Central memory CD8-positive, alpha-beta T cell (primary cell): ENCODE data around the gene SOX4.
"Not testable (repeated sequence)": the region's sequence is repeated elsewhere in the genome, so short reads cannot be mapped to it uniquely, and the experiment has no call there.

ENCODE experiments used
- ATAC-seq: fragments of 150-1000 bp; cut with Tn5 transposase; replicated peaks from 2 replicates; pipeline ENCODE4 v1.10.0; 2022; ENCODE audit warnings: mild to moderate bottlenecking, moderate FRiP score, moderate number of reproducible peaks; ENCODE audit not compliant: poor library complexity, severe bottlenecking; ENCODE audit errors: extremely low read depth
- DNase-seq, 2 donors: peaks; one replicate each; pipeline ENCODE4 v3.0.0; 2021; ENCODE audit warnings: low spot score in 2 of 2
- H3K27ac Mint-ChIP-seq: one replicate; pipeline ENCODE4 v1.8.0; 2022; ENCODE audit warnings: low read depth, mild to moderate bottlenecking, moderate library complexity, mixed read lengths
- H3K27me3 Mint-ChIP-seq: one replicate; pipeline ENCODE4 v1.8.0; 2022; ENCODE audit warnings: mixed read lengths
- H3K36me3 Mint-ChIP-seq: one replicate; pipeline ENCODE4 v1.8.0; 2022; ENCODE audit warnings: mild to moderate bottlenecking, moderate library complexity, mixed read lengths; ENCODE audit not compliant: insufficient read depth
- H3K4me1 Mint-ChIP-seq: one replicate; pipeline ENCODE4 v1.8.0; 2022; ENCODE audit warnings: mixed read lengths
- H3K4me3 Mint-ChIP-seq: one replicate; pipeline ENCODE4 v1.8.0; 2022; ENCODE audit warnings: mild to moderate bottlenecking, moderate library complexity, mixed read lengths
- H3K9me3 Mint-ChIP-seq: one replicate; pipeline ENCODE4 v1.8.0; 2022; ENCODE audit warnings: mixed read lengths

Gene SOX4

DNA sequence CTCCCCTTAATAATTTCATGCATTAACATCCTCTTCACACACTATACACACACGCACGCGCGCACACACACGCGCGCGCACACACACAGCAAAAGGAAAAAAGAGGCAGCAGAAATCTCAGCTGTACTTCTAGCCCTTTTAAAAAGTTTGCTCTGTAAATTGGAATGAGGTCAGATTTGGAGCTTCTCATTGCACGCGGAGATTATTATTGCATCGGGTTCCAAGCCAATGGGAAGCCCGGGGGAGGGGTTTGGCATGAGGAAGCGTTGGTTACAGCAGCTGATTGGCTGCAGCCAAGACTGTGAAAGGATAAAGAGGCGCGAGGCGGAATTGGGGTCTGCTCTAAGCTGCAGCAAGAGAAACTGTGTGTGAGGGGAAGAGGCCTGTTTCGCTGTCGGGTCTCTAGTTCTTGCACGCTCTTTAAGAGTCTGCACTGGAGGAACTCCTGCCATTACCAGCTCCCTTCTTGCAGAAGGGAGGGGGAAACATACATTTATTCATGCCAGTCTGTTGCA, at the start of gene SOX4:
Gene SOX4, plus strand, starts transcription at position 340 of the 515 bp plus-strand sequence. CDS start 784 bp downstream, outside the sequence.
- Mint-ChIP-seq H3K36me3 (peaks cover 13% of the 10 kb centered on the region), H3K4me3 (no peak within 1 kb of the TSS), H3K9me3 (no peaks in the 10 kb centered on the region), H3K4me1 (peaks cover 26% of the 10 kb centered on the region), H3K27me3 (peaks cover 38% of the 10 kb centered on the region), H3K27ac (no peak within 1 kb of the TSS)
- ATAC-seq (peak; percentile 44), DNase-seq (peak; percentile 34 to 43)

DNA sequence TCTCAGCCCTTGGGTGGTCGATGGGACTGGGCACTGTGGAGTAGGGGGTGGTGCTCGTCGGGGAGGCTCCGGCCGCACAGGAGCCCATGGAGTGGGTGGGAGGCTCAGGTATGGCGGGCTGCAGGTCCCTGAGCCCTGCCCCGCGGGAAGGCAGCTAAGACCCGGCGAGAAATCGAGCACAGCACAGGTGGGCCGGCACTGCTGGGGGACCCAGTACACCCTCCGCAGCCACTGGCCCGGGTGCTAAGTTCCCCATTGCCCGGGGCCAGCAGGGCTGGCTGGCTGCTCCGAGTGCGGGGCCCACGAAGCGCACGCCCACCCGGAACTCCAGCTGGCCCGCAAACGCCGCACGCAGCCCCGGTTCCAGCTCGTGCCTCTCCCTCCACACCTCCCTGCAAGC, 41.3 kb upstream of the SOX4 start:
- not testable (repeated sequence) for H3K27ac Mint-ChIP-seq, H3K27me3 Mint-ChIP-seq, H3K4me3 Mint-ChIP-seq, H3K9me3 Mint-ChIP-seq, DNase-seq, ATAC-seq, H3K4me1 Mint-ChIP-seq, H3K36me3 Mint-ChIP-seq

DNA sequence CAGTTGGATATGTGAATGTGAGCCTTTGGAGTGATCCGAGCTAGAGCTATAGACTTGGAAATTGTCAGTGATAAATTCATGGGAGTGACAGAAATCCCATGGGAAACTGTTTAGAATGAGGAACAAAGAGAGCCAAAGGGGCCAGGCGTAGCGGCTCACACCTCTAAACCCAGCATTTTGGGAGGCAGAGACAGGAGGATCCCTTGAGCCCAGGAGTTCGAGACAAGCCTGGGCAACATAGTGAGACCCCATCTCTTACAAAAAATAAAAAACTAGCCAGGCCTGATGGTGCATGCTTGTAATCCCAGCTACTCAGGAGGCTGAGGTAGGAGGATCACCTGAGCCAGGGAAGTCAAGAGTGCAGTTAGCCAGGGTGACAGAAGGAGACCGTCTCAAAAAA, 39.3 kb upstream of the SOX4 start:
- peaks cover under 1% of the 10 kb centered on the region for H3K9me3 Mint-ChIP-seq
- no peaks in the 10 kb centered on the region for H3K27me3 Mint-ChIP-seq
- no peak for ATAC-seq
- H3K27ac Mint-ChIP-seq, result no peak overlapping the region
- H3K4me3 Mint-ChIP-seq, result no peak overlapping the region
- no peak for DNase-seq
- no peaks in the 10 kb centered on the region for H3K36me3 Mint-ChIP-seq
- H3K4me1 Mint-ChIP-seq, result no peaks in the 10 kb centered on the region

DNA sequence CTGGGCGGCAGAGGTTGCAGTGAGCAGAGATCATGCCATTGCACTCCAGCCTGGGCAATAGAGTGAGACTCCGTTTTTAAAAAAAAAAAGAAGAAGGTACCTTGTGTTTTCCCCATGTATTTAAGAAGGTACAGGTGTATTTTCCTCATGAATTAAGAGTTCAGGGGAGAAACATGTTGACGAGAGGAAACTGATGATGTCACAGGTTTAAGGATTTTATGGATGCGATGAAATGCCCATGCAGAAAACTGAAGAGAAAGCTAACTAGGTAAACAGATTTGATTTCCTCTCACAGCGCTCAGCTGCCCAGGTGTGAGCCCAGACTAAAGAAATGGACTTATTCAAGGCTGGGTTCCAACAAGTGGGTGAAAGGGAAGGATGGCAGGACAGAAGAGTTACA, 38.4 kb upstream of the SOX4 start:
- no peak for ATAC-seq
- H3K4me1 Mint-ChIP-seq, result no peaks in the 10 kb centered on the region
- no peaks in the 10 kb centered on the region for H3K36me3 Mint-ChIP-seq
- no peaks in the 10 kb centered on the region for H3K27me3 Mint-ChIP-seq
- no peaks in the 10 kb centered on the region for H3K9me3 Mint-ChIP-seq
- H3K4me3 Mint-ChIP-seq, result no peak overlapping the region
- H3K27ac Mint-ChIP-seq, result no peak overlapping the region
- no peak for DNase-seq

DNA sequence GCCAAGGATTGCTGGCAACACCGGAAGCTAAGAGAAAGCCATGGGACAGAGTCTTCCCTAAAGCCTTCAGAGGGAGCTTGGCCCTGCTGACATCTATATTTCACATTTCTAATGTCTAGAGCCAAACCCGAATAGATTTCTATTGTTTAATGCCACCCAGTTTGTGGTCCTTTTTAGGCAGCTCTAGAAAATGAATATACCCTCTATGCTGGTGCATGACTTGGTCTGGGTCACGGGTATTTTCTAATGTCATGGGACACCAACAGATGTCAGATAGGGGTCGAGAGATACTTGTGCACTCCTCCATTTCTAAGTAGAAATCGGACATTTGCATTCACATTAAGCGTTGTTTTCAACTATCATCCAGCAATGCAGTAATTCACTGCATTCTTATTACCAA, 37.0 kb upstream of the SOX4 start:
- Mint-ChIP-seq H3K27ac (no peak overlapping the region), H3K36me3 (no peaks in the 10 kb centered on the region), H3K4me1 (no peaks in the 10 kb centered on the region), H3K4me3 (no peak overlapping the region), H3K27me3 (no peaks in the 10 kb centered on the region), H3K9me3 (no peaks in the 10 kb centered on the region)
- DNase-seq (no peak), ATAC-seq (no peak)

DNA sequence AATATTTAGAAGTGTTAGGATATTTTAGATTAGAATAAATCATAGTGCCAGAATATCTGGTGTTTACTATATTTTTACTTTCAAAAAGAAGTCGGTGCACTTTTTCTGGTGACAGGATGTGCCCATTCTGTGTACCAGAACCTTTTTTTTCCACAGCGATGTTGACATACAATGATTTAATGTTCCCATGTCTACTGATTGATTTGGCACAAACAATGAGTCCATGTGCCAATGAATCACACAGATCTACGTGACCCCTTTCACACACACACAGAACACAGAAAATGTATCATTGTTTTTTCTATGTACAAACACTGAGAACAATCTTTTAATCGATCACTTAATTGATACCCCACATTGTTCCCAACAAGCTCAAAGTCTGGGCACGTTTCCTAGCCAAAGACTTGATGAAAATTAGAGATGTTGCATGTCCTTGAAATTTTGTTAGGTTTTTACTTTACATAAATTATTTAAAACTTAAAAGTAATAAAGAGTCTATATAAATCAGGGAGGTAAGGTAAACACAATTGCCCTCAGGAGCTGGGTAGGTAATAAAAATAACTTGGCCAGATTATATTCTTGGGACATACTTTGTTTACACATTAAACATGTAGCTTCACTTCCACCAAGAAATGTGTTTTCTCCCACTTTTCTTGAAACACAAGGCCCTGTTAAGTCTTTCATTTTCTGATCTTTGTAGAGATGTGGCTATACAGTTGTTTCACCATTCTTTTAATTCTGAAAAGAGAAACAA, 36.4 kb upstream of the SOX4 start:
- no peaks in the 10 kb centered on the region for H3K9me3 Mint-ChIP-seq
- H3K27me3 Mint-ChIP-seq, result no peaks in the 10 kb centered on the region
- H3K36me3 Mint-ChIP-seq, result no peaks in the 10 kb centered on the region
- ATAC-seq, result no peak
- no peak for DNase-seq
- no peaks in the 10 kb centered on the region for H3K4me1 Mint-ChIP-seq
- H3K4me3 Mint-ChIP-seq, result no peak overlapping the region
- no peak overlapping the region for H3K27ac Mint-ChIP-seq

DNA sequence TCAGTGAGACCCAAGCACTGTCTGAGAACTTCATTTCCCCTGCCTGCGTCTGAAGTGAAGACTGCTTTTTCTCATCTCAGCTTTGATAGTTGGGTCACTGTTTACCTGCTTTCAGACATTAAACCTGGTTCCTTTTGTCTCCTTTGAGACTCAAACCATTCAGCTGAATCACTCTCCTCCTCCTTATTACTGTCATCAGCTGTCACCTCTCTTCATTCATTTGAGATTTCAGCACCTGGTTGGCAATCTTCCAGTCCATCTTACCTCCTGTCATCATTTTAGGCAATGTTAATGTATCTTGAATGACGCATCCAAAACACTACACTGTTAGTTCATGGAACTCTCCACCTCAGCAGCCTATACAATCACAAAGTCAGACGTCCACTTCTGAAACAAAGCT, 34.3 kb upstream of the SOX4 start:
- no peak for ATAC-seq
- no peak for DNase-seq
- no peak overlapping the region for H3K4me3 Mint-ChIP-seq
- H3K36me3 Mint-ChIP-seq, result no peaks in the 10 kb centered on the region
- no peaks in the 10 kb centered on the region for H3K27me3 Mint-ChIP-seq
- H3K9me3 Mint-ChIP-seq, result no peaks in the 10 kb centered on the region
- no peak overlapping the region for H3K27ac Mint-ChIP-seq
- no peaks in the 10 kb centered on the region for H3K4me1 Mint-ChIP-seq

DNA sequence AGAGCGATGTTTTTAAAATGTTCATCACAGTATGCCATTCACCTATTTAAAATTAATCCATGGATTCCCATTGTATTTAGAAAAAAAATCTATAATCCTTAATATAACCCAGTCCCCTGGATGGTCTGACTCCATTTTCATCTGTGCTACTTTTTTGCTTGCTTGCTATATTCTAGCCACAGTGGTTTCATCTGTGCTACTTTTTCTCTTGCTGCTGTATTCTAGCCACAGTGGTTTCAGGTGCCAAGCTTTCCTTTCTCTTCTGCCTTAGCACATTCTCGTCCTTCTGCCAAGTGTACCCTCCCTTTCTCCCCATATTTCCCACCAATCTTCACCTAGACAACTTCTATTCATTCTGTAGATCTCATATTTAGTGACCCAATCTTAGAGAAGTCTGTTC, 33.3 kb upstream of the SOX4 start:
- Mint-ChIP-seq H3K27me3 (no peaks in the 10 kb centered on the region), H3K9me3 (no peaks in the 10 kb centered on the region), H3K27ac (no peak overlapping the region), H3K36me3 (no peaks in the 10 kb centered on the region), H3K4me1 (no peaks in the 10 kb centered on the region), H3K4me3 (no peak overlapping the region)
- no peak for ATAC-seq
- no peak for DNase-seq

DNA sequence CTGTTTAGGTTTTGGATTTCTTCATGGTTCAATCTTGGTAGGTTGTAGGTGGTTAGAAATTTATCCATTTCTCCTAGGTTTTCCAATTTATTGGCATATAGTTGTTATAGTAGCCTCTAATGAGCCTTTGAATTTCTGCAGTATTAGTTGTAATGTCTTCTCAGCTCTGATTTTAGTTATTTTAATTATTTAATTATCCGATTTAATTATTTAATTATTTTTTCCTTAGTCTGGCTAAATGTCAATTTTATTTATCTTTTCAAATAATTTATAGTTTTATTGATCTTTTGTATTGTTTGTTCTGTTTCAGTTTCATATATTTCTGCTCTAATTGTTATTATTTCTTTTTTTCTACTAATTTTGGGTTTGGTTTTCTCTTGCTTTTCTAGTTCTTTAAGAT, 28.1 kb upstream of the SOX4 start:
- ATAC-seq, result no peak
- Mint-ChIP-seq H3K27ac (no peak overlapping the region), H3K4me3 (no peak overlapping the region)

DNA sequence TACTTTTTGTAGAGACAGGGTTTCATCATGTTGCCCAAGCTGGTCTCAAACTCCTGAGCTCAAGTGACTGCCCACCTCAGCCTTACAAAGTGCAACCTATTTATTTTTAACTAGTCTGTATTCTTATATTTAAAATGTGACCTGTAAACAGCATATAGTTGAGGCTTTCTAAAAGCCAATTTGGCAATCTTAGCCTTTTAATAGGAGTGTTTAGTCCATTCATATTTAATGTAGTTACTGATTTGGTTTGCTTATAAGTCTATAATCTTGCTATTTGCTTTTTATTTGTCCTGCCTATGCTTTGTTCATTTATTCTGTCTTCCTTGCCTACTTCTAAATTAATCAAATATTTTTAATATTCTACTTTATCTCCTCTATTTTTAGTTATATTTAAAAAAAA, 15.0 kb upstream of the SOX4 start:
- no peaks in the 10 kb centered on the region for H3K4me1 Mint-ChIP-seq
- ATAC-seq, result no peak
- H3K36me3 Mint-ChIP-seq, result peaks cover 2% of the 10 kb centered on the region
- H3K9me3 Mint-ChIP-seq, result peaks cover 8% of the 10 kb centered on the region
- H3K27me3 Mint-ChIP-seq, result peaks cover 6% of the 10 kb centered on the region
- H3K27ac Mint-ChIP-seq, result no peak overlapping the region
- H3K4me3 Mint-ChIP-seq, result no peak overlapping the region
- DNase-seq, result no peak

More for the DNA sequence above, 28.1 kb upstream of the SOX4 start:
- no peak for DNase-seq
- Mint-ChIP-seq H3K9me3 (no peaks in the 10 kb centered on the region), H3K4me1 (no peaks in the 10 kb centered on the region), H3K27me3 (peaks cover 33% of the 10 kb centered on the region), H3K36me3 (no peaks in the 10 kb centered on the region)

DNA sequence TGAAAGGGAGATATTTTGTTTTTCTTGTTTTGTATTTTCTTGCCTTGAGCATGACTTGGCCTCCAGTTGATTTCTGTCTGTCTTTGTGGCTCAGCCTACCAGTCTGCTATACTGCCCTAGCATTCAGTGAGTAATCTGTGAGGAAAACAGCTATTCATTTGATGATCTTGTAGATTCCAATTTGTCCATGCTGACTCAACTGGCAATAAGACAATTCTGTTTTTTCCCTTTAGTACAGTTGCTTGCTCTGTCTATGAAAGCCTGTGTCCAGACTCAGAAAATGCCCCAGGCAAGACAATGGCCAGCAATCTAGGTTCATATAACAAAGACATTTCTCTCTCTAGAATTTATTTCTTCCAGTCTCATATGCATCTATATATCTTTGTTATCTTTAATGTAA, 10.9 kb upstream of the SOX4 start:
- Mint-ChIP-seq H3K4me1 (peaks cover 7% of the 10 kb centered on the region), H3K27me3 (peaks cover 20% of the 10 kb centered on the region), H3K9me3 (peaks cover 8% of the 10 kb centered on the region), H3K4me3 (no peak overlapping the region), H3K27ac (no peak overlapping the region), H3K36me3 (peaks cover 2% of the 10 kb centered on the region)
- DNase-seq (no peak), ATAC-seq (no peak)

DNA sequence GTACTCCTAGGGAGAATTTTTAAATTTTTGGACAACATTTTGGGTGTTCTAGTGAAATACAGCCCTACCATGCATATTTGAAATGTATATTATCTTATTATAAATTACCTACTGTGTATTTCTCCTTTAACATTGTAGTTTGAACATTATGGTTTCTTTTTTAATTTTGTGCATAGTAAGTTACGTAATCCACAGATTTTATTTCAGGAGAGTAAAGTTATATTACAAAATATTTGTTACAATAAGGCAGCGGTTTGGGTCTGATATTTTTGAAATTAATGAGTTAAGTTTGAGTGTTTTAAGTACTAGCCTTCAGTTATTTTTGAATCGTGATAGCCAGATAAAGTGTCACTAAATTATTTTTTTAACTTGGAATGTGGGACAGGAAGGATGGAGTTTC, 7.3 kb upstream of the SOX4 start:
- Mint-ChIP-seq H3K4me3 (peak overlapping the region; percentile 92), H3K27ac (no peak overlapping the region), H3K36me3 (peaks cover 2% of the 10 kb centered on the region), H3K27me3 (peaks cover 32% of the 10 kb centered on the region), H3K9me3 (peaks cover 8% of the 10 kb centered on the region), H3K4me1 (peaks cover 18% of the 10 kb centered on the region)
- no peak for DNase-seq
- no peak for ATAC-seq

DNA sequence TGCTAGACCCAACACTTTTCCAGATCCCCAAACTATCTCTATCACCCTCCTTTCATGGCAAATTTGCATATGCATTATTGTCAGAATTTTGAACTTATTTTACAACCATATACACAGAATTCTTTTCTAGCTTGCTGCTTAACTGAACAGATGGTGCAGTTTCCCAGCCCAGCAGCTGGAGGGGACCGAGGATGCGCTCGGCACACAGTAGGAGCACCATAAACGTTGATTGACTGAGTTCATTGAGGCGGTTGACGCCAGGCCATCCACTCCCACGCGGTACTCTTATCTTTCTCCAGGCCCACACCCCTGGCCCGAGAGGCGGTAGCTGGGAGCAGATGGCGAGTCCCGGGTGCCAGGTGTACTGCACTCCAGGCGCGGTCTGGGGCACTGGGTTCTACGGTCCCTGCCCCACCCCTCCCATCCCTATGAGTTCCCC, 6.8 kb upstream of the SOX4 start:
- Mint-ChIP-seq H3K36me3 (peaks cover 2% of the 10 kb centered on the region), H3K27ac (no peak overlapping the region), H3K4me3 (peak overlapping the region; percentile 92), H3K27me3 (peaks cover 32% of the 10 kb centered on the region), H3K4me1 (peaks cover 18% of the 10 kb centered on the region), H3K9me3 (peaks cover 8% of the 10 kb centered on the region)
- DNase-seq, result no peak
- no peak for ATAC-seq
